Astrocyte (in vitro differentiated cells and primary cell): Measurements from ENCODE around the gene TWIST2. TPM values are rescaled to one million over a fixed set of nuclear protein-coding genes. Genes with fewer than 3 reads are reported as not detected.

Experiments used
- DNase-seq: peaks from one replicate; pipeline ENCODE4 v3.0.0-alpha.2; 2010; ENCODE audit warnings: low read depth
- FAIRE-seq: peaks from 2 replicates; lab custom pipeline; 2011; peaks lifted over from hg19 to GRCh38; lab: Jason Lieb, UNC
- H2AFZ ChIP-seq: 2 replicates; pipeline ENCODE4 v1.6.0; 2012; ENCODE audit warnings: low read depth, low read length, inconsistent platforms
- H3K27ac ChIP-seq: 2 replicates; pipeline ENCODE4 v1.5.1; 2011; ENCODE audit warnings: low read depth, low read length, inconsistent platforms
- H3K27me3 ChIP-seq: 2 replicates; pipeline ENCODE4 v1.6.0; 2011; ENCODE audit warnings: low read length, inconsistent platforms; ENCODE audit not compliant: insufficient read depth
- H3K36me3 ChIP-seq: 2 replicates; pipeline ENCODE4 v1.5.1; 2011; ENCODE audit warnings: low read length, inconsistent platforms; ENCODE audit not compliant: insufficient read depth
- H3K4me1 ChIP-seq: 2 replicates; pipeline ENCODE4 v1.5.1; 2011; ENCODE audit warnings: low read length, inconsistent platforms; ENCODE audit not compliant: insufficient read depth
- H3K4me2 ChIP-seq: 2 replicates; pipeline ENCODE4 v1.6.0; 2012; ENCODE audit warnings: low read length, inconsistent platforms
- H3K4me3 ChIP-seq: 2 replicates; pipeline ENCODE4 v1.5.1; 2011; ENCODE audit warnings: low read depth, mild to moderate bottlenecking, low read length, inconsistent platforms; ENCODE audit not compliant: insufficient read depth
- H3K79me2 ChIP-seq: 2 replicates; pipeline ENCODE4 v1.6.0; 2012; ENCODE audit warnings: mild to moderate bottlenecking, low read length, inconsistent platforms; ENCODE audit not compliant: insufficient read depth
- H3K9ac ChIP-seq: 2 replicates; pipeline ENCODE4 v1.6.0; 2012; ENCODE audit warnings: mild to moderate bottlenecking, low read length, inconsistent platforms
- H3K9me3 ChIP-seq: 2 replicates; pipeline ENCODE4 v1.5.1; 2012; ENCODE audit warnings: low read depth, mild to moderate bottlenecking, low read length, inconsistent platforms; ENCODE audit not compliant: insufficient read depth
- H4K20me1 ChIP-seq: 2 replicates; pipeline ENCODE4 v1.6.0; 2012; ENCODE audit warnings: low read length, inconsistent platforms; ENCODE audit not compliant: insufficient read depth
- H3K27ac Mint-ChIP-seq: one replicate; pipeline ENCODE4 v1.8.0; 2021; ENCODE audit warnings: mild to moderate bottlenecking, mixed read lengths; ENCODE audit not compliant: unreplicated experiment
- H3K27me3 Mint-ChIP-seq: one replicate; pipeline ENCODE4 v1.8.0; 2021; ENCODE audit warnings: low read depth, mixed read lengths; ENCODE audit not compliant: unreplicated experiment
- H3K36me3 Mint-ChIP-seq: one replicate; pipeline ENCODE4 v1.8.0; 2021; ENCODE audit warnings: low read depth, mixed read lengths; ENCODE audit not compliant: unreplicated experiment
- H3K4me1 Mint-ChIP-seq: one replicate; pipeline ENCODE4 v1.8.0; 2021; ENCODE audit warnings: low read depth, mixed read lengths; ENCODE audit not compliant: unreplicated experiment
- H3K4me3 Mint-ChIP-seq: one replicate; pipeline ENCODE4 v1.8.0; 2021; ENCODE audit warnings: mild to moderate bottlenecking, moderate library complexity, mixed read lengths; ENCODE audit not compliant: unreplicated experiment
- H3K9me3 Mint-ChIP-seq: one replicate; pipeline ENCODE4 v1.8.0; 2021; ENCODE audit warnings: mild to moderate bottlenecking, mixed read lengths; ENCODE audit not compliant: unreplicated experiment
- CTCF ChIP-seq: IDR thresholded peaks from 2 replicates; pipeline ENCODE4 v1.5.1; 2011; ENCODE audit warnings: low read depth, mild to moderate bottlenecking, inconsistent platforms, low read length, moderate library complexity; ENCODE audit not compliant: insufficient read depth
- EZH2 ChIP-seq: IDR thresholded peaks from 2 replicates; pipeline ENCODE4 v1.6.1; 2012; ENCODE audit warnings: mild to moderate bottlenecking, low read length, inconsistent platforms; ENCODE audit not compliant: insufficient read depth
- total RNA-seq: library from RNA; stranded (reverse); gene quantifications from 2 replicates; pipeline ENCODE4 v1.2.1, GENCODE V29; 2021

Gene TWIST2
- total RNA-seq, 1 donor from 2014 or later, result 3.2 TPM

GRCh38 chr2:238911376-238912227, 63.7 kb downstream of the TWIST2 start:
- H3K4me2 ChIP-seq, result no peak overlapping the region
- Mint-ChIP-seq H3K27me3 (no peaks in the 10 kb centered on the region), H3K27ac (no peak overlapping the region), H3K4me1 (peaks cover 8% of the 10 kb centered on the region), H3K4me3 (no peak overlapping the region), H3K36me3 (peaks cover 3% of the 10 kb centered on the region), H3K9me3 (peaks cover 6% of the 10 kb centered on the region)
- H3K4me1 ChIP-seq, result peaks cover 18% of the 10 kb centered on the region
- no peak overlapping the region for H2AFZ ChIP-seq
- TF ChIP-seq CTCF (no peak), EZH2 (no peak)
- H3K79me2 ChIP-seq, result peaks cover 5% of the 10 kb centered on the region
- DNase-seq, result no peak
- no peak overlapping the region for H3K27ac ChIP-seq
- peaks cover 3% of the 10 kb centered on the region for H3K9me3 ChIP-seq
- H3K36me3 ChIP-seq, result peaks cover 3% of the 10 kb centered on the region
- no peak overlapping the region for H3K9ac ChIP-seq
- H4K20me1 ChIP-seq, result peaks cover 8% of the 10 kb centered on the region
- no peak overlapping the region for H3K4me3 ChIP-seq
- no peak for FAIRE-seq
- no peaks in the 10 kb centered on the region for H3K27me3 ChIP-seq

DNA sequence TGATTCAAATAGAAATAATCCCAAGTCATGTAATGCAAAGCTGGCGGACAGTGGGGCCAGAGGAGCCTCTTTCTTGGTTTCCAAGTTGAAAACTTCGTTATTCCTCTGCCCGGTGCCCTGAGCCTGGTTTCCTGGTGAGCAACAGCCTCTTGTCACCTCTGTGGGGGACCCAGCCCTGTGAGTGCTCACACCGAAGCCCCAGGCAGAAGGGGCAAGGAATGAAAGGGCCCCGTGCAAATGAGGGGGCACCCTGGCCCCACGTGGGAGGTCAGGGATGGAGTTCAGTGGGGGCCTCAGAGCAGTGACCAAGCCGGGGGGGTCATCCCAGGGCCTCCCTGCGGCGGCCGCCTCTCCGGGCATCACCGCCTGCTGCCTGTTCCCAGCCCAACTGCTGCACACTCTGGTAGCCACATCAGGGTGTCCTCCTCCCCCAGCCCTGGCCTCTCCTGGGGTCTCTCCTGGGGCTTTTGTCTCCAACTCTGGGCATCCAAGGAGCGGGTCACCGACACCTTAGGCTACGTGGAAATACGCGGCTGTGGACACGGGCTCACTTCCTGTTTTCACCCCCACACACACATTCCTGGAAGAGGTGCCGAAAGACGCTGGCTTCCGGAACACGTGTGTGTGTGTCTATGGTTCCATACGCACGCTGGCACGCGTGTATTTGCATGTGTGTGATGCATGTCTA, 64.5 kb downstream of the TWIST2 start:
- H4K20me1 ChIP-seq, result peaks cover 8% of the 10 kb centered on the region
- no peak overlapping the region for H3K4me3 Mint-ChIP-seq
- no peak for TF ChIP-seq EZH2
- TF ChIP-seq CTCF, result no peak
- H3K9me3 ChIP-seq, result peaks cover 3% of the 10 kb centered on the region
- FAIRE-seq, result no peak
- no peak overlapping the region for H3K4me2 ChIP-seq
- H3K36me3 Mint-ChIP-seq, result peaks cover 3% of the 10 kb centered on the region
- H3K27ac ChIP-seq, result no peak overlapping the region
- no peaks in the 10 kb centered on the region for H3K27me3 ChIP-seq
- peaks cover 3% of the 10 kb centered on the region for H3K36me3 ChIP-seq
- H3K79me2 ChIP-seq, result peaks cover 5% of the 10 kb centered on the region
- peaks cover 18% of the 10 kb centered on the region for H3K4me1 ChIP-seq
- H3K9me3 Mint-ChIP-seq, result peaks cover 6% of the 10 kb centered on the region
- H3K27me3 Mint-ChIP-seq, result no peaks in the 10 kb centered on the region
- H3K4me3 ChIP-seq, result no peak overlapping the region
- H3K4me1 Mint-ChIP-seq, result peaks cover 8% of the 10 kb centered on the region
- no peak overlapping the region for H2AFZ ChIP-seq
- no peak overlapping the region for H3K9ac ChIP-seq
- no peak overlapping the region for H3K27ac Mint-ChIP-seq
- no peak for DNase-seq
